Measurements from ENCODE around the gene NOXRED1. TPM values are rescaled to one million over a fixed set of nuclear protein-coding genes. Genes with fewer than 3 reads are reported as not detected.

NOXRED1 gene
- total RNA-seq, 1 experiment from 2014 or later, result 0.10 TPM

- Histone ChIP-seq H3K9me3 (ENCODE audit: control insufficient read depth, insufficient read depth, low read depth, low read length) (no peaks in the 10 kb centered on the region), H3K36me3 (ENCODE audit: control insufficient read depth, insufficient read depth, low read length) (no peaks in the 10 kb centered on the region; the same call in 1 of the 2 replicates), H3K27me3 (ENCODE audit: control insufficient read depth, insufficient read depth, low read length) (no peaks in the 10 kb centered on the region), H3K27ac (ENCODE audit: low read length) (no peak overlapping the region), H3K4me1 (ENCODE audit: control insufficient read depth, insufficient read depth, low read length) (no peaks in the 10 kb centered on the region), H3K4me3 (ENCODE audit: low read depth in 2 of 2, low read length in 2 of 2) (no peak overlapping the region)
- in situ Hi-C loops (cut with HindIII; ENCODE audit: low pct_unique_long_range_greater_than_20kb, low sequenced_read_pairs) (no loop called here), intact Hi-C loops (cut with micrococcal nuclease; ENCODE audit: unreplicated experiment) (no loop called here)
- DNase-seq (ENCODE audit: low read depth, low spot score), result no peak
- ATAC-seq, result no peak
- POLR2A ChIA-PET, result no interaction called here
- CTCF ChIA-PET, result no interaction called here
- no TSS peak for BruUV-seq (replicated peaks)
- TF ChIP-seq SIN3A (IDR thresholded peaks at IDR 0.05; ENCODE audit: borderline replicate concordance, insufficient read depth, low read depth, low read length) (no peak), POLR2AphosphoS5 (IDR thresholded peaks at IDR 0.05; ENCODE audit: low read depth, low read length) (no peak), TCF7L2 (IDR thresholded peaks at IDR 0.05; ENCODE audit: low read depth, low read length) (no peak), CTCF (IDR thresholded peaks at IDR 0.05) (no peak)
- TF ChIP-seq, protein P1, sequence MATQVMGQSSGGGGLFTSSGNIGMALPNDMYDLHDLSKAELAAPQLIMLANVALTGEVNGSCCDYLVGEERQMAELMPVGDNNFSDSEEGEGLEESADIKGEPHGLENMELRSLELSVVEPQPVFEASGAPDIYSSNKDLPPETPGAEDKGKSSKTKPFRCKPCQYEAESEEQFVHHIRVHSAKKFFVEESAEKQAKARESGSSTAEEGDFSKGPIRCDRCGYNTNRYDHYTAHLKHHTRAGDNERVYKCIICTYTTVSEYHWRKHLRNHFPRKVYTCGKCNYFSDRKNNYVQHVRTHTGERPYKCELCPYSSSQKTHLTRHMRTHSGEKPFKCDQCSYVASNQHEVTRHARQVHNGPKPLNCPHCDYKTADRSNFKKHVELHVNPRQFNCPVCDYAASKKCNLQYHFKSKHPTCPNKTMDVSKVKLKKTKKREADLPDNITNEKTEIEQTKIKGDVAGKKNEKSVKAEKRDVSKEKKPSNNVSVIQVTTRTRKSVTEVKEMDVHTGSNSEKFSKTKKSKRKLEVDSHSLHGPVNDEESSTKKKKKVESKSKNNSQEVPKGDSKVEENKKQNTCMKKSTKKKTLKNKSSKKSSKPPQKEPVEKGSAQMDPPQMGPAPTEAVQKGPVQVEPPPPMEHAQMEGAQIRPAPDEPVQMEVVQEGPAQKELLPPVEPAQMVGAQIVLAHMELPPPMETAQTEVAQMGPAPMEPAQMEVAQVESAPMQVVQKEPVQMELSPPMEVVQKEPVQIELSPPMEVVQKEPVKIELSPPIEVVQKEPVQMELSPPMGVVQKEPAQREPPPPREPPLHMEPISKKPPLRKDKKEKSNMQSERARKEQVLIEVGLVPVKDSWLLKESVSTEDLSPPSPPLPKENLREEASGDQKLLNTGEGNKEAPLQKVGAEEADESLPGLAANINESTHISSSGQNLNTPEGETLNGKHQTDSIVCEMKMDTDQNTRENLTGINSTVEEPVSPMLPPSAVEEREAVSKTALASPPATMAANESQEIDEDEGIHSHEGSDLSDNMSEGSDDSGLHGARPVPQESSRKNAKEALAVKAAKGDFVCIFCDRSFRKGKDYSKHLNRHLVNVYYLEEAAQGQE (IDR thresholded peaks at IDR 0.05; ENCODE audit: insufficient read depth in 1 of 2, low read depth in 2 of 2, low read length in 1 of 2), result no peak
Observed at GRCh38 chr14:77439861-77440260, 16.5 kb upstream of the NOXRED1 start.

- Histone ChIP-seq H3K9me3 (ENCODE audit: control insufficient read depth, insufficient read depth, low read depth, low read length) (no peaks in the 10 kb centered on the region), H3K36me3 (ENCODE audit: control insufficient read depth, insufficient read depth, low read length) (no peaks in the 10 kb centered on the region; the same call in 1 of the 2 replicates), H3K4me1 (ENCODE audit: control insufficient read depth, insufficient read depth, low read length) (no peaks in the 10 kb centered on the region), H3K27ac (ENCODE audit: low read length) (no peak overlapping the region), H3K4me3 (ENCODE audit: low read depth in 2 of 2, low read length in 2 of 2) (no peak overlapping the region), H3K27me3 (ENCODE audit: control insufficient read depth, insufficient read depth, low read length) (no peaks in the 10 kb centered on the region)
- in situ Hi-C loops (cut with HindIII; ENCODE audit: low pct_unique_long_range_greater_than_20kb, low sequenced_read_pairs) (no loop called here), intact Hi-C loops (cut with micrococcal nuclease; ENCODE audit: unreplicated experiment) (no loop called here)
- DNase-seq (ENCODE audit: low read depth, low spot score) (no peak), ATAC-seq (no peak)
- CTCF ChIA-PET, result interaction anchor here (0.7 kb wide), 1 partner anchor 338 kb away, joined by 5 read pairs; no protein-coding TSS in a partner anchor
- no TSS peak for BruUV-seq (replicated peaks)
- no peak for TF ChIP-seq POLR2AphosphoS5 (IDR thresholded peaks at IDR 0.05; ENCODE audit: low read depth, low read length)
- TF ChIP-seq, protein P1 (IDR thresholded peaks at IDR 0.05; ENCODE audit: insufficient read depth in 1 of 2, low read depth in 2 of 2, low read length in 1 of 2), result no peak
- no peak for TF ChIP-seq CTCF (IDR thresholded peaks at IDR 0.05)
- no peak for TF ChIP-seq SIN3A (IDR thresholded peaks at IDR 0.05; ENCODE audit: borderline replicate concordance, insufficient read depth, low read depth, low read length)
- no peak for TF ChIP-seq TCF7L2 (IDR thresholded peaks at IDR 0.05; ENCODE audit: low read depth, low read length)
- POLR2A ChIA-PET, result no interaction called here
Observed at GRCh38 chr14:77438596-77438995, 15.3 kb upstream of the NOXRED1 start.
